ENCODE results near the gene ITGA5. TPM values are rescaled to one million over a fixed set of nuclear protein-coding genes. Genes with fewer than 3 reads are reported as not detected.
A peak's percentile ranks its signal among the peaks of the same experiment; 100 is the strongest.

Gene ITGA5
- total RNA-seq, 1 experiment from 2014 or later, result 8.0 TPM

DNA sequence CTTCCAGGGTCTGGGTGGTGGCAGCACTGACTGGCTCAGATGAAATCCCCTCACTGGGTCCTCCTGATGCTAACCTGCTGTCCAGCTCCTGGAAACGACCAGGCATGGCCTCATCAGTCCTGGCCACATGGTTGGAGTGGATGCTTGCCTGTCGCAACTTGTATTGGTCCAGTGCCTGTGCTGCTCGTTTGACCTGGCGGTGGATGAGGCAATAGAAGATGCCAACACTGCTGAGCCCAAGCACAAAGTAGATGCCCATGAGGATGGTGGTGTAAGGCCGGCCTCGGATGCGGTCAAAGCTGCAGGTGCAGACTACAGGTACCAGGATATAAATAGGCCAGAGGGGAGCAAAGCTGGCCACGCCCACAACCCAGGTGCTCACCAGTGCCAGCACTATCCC lies 56.0 kb downstream of the ITGA5 start:
- Mint-ChIP-seq H3K36me3 (ENCODE audit: insufficient read depth, unreplicated experiment) (no peaks in the 10 kb centered on the region), H3K4me1 (ENCODE audit: low read depth, unreplicated experiment) (peaks cover 8% of the 10 kb centered on the region), H3K27ac (ENCODE audit: unreplicated experiment) (no peak overlapping the region), H3K9me3 (ENCODE audit: low read depth, unreplicated experiment) (no peaks in the 10 kb centered on the region), H3K4me3 (ENCODE audit: low read depth, unreplicated experiment) (no peak overlapping the region), H3K27me3 (ENCODE audit: unreplicated experiment) (peaks cover 37% of the 10 kb centered on the region)
- BruUV-seq (replicated peaks), result no TSS peak
- CTCF ChIA-PET, result no interaction called here
- TF ChIP-seq, protein P1, sequence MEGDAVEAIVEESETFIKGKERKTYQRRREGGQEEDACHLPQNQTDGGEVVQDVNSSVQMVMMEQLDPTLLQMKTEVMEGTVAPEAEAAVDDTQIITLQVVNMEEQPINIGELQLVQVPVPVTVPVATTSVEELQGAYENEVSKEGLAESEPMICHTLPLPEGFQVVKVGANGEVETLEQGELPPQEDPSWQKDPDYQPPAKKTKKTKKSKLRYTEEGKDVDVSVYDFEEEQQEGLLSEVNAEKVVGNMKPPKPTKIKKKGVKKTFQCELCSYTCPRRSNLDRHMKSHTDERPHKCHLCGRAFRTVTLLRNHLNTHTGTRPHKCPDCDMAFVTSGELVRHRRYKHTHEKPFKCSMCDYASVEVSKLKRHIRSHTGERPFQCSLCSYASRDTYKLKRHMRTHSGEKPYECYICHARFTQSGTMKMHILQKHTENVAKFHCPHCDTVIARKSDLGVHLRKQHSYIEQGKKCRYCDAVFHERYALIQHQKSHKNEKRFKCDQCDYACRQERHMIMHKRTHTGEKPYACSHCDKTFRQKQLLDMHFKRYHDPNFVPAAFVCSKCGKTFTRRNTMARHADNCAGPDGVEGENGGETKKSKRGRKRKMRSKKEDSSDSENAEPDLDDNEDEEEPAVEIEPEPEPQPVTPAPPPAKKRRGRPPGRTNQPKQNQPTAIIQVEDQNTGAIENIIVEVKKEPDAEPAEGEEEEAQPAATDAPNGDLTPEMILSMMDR (IDR thresholded peaks at IDR 0.05; ENCODE audit: unreplicated experiment), result no peak
- DNase-seq, result no peak
- intact Hi-C loops (cut with micrococcal nuclease; ENCODE audit: unreplicated experiment), result loop anchor here (10.0 kb wide), 1 partner anchor 108 kb away; no protein-coding TSS in a partner anchor

DNA sequence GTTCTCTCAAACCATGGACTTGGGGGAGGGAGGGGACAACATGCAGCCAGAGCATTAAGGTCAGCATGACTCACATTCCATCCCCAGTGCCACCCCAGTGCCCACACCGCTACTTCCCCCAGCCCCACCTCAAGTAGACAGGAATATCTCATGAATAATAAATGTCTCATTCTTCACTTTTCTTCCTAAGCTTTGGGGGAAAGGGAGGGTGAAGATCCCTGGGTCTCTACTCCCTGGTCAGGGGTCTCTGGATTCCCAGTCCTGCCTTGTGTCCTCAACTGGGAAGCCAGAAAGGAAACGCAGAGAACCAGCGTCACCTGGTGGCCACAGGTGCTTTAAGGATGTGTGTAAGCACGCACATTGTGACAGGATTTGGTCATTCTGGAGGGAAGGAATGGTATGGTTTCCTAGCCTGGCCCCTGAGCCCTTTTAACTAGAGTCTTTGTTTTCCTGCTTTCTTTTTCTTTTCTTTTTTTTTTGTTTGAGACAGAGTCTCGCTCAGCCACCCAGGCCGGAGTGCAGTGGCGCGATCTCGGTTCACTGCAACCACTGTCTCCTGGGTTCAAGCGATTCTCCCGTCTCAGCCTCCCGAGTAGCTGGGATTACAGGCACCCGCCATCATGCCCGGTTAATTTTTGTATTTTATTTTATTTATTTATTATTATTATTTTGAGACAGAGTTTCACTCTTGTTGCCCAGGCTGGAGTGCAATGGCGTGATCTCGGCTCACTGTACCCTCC lies 58.2 kb downstream of the ITGA5 start:
- peaks cover 8% of the 10 kb centered on the region for H3K4me1 Mint-ChIP-seq (ENCODE audit: low read depth, unreplicated experiment)
- BruUV-seq (replicated peaks), result no TSS peak

DNA sequence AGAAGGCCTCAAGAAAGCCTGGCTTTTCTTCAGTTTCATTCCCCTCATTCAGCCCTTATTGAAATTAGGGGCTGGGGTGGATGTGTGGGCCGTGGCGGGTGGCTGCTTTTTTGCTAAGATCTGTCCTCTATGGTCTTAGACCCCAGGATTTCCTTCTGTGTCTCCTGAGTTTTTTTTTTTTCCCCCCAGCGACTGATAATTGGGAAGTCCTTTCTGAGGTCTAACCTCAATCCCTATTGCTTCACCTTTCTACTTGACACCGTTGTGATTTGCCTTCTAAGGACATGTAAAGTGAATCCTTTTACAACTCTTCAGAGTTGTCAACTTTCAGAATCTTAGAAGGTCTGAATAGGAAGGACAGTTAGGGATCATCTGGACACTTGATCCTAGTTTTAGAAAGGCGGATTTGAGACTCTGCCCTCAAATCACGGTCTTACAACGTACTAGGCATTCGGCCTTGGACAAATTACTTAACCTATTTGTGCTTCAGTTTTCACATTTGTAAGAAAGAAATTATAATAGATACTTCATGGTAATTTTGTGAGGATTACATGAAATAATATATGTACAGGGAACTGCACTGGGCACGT lies 59.2 kb downstream of the ITGA5 start:
- BruUV-seq (replicated peaks), result TSS peak; percentile 77
- CTCF ChIA-PET, result interaction anchor here (0.6 to 3.5 kb wide), 13 partner anchors 9 to 364 kb away, joined by 3 to 13 read pairs (median 8); partner anchors contain the start of genes CBX5 and COPZ1
- Mint-ChIP-seq H3K36me3 (ENCODE audit: insufficient read depth, unreplicated experiment) (no peaks in the 10 kb centered on the region), H3K27me3 (ENCODE audit: unreplicated experiment) (peaks cover 24% of the 10 kb centered on the region), H3K27ac (ENCODE audit: unreplicated experiment) (no peak overlapping the region), H3K9me3 (ENCODE audit: low read depth, unreplicated experiment) (no peaks in the 10 kb centered on the region), H3K4me3 (ENCODE audit: low read depth, unreplicated experiment) (no peak overlapping the region), H3K4me1 (ENCODE audit: low read depth, unreplicated experiment) (peaks cover 8% of the 10 kb centered on the region)
- DNase-seq, result no peak
- intact Hi-C loops (cut with micrococcal nuclease; ENCODE audit: unreplicated experiment), result loop anchor here (2.0 to 10.0 kb wide), 3 partner anchors 35 to 139 kb away; partner anchors contain the start of gene COPZ1
- TF ChIP-seq, protein P1 (IDR thresholded peaks at IDR 0.05; ENCODE audit: unreplicated experiment), result no peak

More for the DNA sequence above, 58.2 kb downstream of the ITGA5 start:
- H3K36me3 Mint-ChIP-seq (ENCODE audit: insufficient read depth, unreplicated experiment), result no peaks in the 10 kb centered on the region
- no peaks in the 10 kb centered on the region for H3K9me3 Mint-ChIP-seq (ENCODE audit: low read depth, unreplicated experiment)
- H3K4me3 Mint-ChIP-seq (ENCODE audit: low read depth, unreplicated experiment), result no peak overlapping the region
- TF ChIP-seq, protein P1 (IDR thresholded peaks at IDR 0.05; ENCODE audit: unreplicated experiment), result peak; percentile 86
- peaks cover 25% of the 10 kb centered on the region for H3K27me3 Mint-ChIP-seq (ENCODE audit: unreplicated experiment)
- peak; percentile 89 for DNase-seq
- H3K27ac Mint-ChIP-seq (ENCODE audit: unreplicated experiment), result peak overlapping the region; percentile 34
- intact Hi-C loops (cut with micrococcal nuclease; ENCODE audit: unreplicated experiment), result loop anchor here (1.0 to 10.0 kb wide), 3 partner anchors 67 to 140 kb away; no protein-coding TSS in a partner anchor
- CTCF ChIA-PET, result interaction anchor here (0.6 to 3.5 kb wide), 3 partner anchors 10 to 109 kb away, joined by 3 to 13 read pairs (median 13); no protein-coding TSS in a partner anchor

DNA sequence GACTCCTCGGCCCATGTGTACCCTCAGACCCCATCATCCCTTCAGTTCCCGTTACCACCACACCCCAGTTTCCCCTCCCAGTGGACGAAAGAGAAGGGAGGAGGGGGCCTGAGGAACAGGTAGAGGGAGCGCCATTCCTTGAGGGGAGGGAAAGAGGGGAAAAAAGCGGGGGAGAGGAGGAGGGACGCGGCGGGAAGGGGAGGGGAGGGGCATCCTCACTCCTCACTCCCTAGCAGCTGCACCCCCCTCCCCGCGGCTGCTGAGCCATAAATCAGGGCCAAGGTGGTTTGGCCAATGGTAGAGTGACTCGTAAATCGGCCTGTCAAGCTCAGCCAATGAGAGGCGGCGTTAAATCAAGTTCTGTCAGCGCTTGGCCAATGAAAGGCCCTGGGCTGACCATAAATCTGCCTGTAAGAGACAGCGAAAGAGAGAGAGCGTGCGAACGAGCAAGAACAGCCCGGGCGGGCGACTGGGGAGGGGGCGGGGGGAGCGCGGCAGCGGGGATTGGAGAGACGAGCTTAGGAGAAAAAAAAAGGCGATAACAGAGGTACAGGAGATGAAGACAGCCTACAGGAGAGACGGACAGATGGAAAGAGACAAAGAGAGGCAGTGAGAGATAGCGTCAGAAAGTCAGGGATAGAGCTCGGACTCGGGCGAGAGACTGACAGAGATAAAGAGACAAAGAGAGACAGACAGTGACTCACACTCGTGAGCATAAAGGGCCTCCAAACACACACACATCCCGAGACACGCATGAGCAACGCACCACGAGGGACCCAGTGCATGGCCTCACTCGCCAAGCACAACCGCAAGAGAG lies 59.9 kb downstream of the ITGA5 start:
- CTCF ChIA-PET, result interaction anchor here (0.6 to 3.5 kb wide), 18 partner anchors 10 to 364 kb away, joined by 3 to 13 read pairs (median 6); partner anchors contain the start of genes CBX5 and COPZ1
- Mint-ChIP-seq H3K4me1 (ENCODE audit: low read depth, unreplicated experiment) (peaks cover 8% of the 10 kb centered on the region), H3K9me3 (ENCODE audit: low read depth, unreplicated experiment) (no peaks in the 10 kb centered on the region), H3K36me3 (ENCODE audit: insufficient read depth, unreplicated experiment) (peaks cover under 1% of the 10 kb centered on the region), H3K27ac (ENCODE audit: unreplicated experiment) (no peak overlapping the region), H3K27me3 (ENCODE audit: unreplicated experiment) (peaks cover 17% of the 10 kb centered on the region), H3K4me3 (ENCODE audit: low read depth, unreplicated experiment) (no peak overlapping the region)
- intact Hi-C loops (cut with micrococcal nuclease; ENCODE audit: unreplicated experiment), result loop anchor here (2.0 kb wide), 1 partner anchor 34 kb away; the partner anchor contains the start of gene COPZ1
- no TSS peak for BruUV-seq (replicated peaks)
- TF ChIP-seq, protein P1 (IDR thresholded peaks at IDR 0.05; ENCODE audit: unreplicated experiment), result no peak
- DNase-seq, result peak; percentile 96
